GM21723 (cell line): ENCODE data around the gene KANSL1L.

Experiments
- ATAC-seq: cut with Tn5 transposase; IDR thresholded peaks from one replicate; pipeline ENCODE4 v1.9.1; 2021; ENCODE audit warnings: mild to moderate bottlenecking, moderate library complexity; ENCODE audit not compliant: unreplicated experiment

The KANSL1L gene

GRCh38 chr2:210002158-210003157 is 168.8 kb downstream of the KANSL1L start, which contains the start of gene RPE:
Gene RPE, plus strand, starts transcription at chr2:210002638. Its CDS starts 24 bp downstream, at chr2:210002662.
- peak; percentile 100 for ATAC-seq

DNA sequence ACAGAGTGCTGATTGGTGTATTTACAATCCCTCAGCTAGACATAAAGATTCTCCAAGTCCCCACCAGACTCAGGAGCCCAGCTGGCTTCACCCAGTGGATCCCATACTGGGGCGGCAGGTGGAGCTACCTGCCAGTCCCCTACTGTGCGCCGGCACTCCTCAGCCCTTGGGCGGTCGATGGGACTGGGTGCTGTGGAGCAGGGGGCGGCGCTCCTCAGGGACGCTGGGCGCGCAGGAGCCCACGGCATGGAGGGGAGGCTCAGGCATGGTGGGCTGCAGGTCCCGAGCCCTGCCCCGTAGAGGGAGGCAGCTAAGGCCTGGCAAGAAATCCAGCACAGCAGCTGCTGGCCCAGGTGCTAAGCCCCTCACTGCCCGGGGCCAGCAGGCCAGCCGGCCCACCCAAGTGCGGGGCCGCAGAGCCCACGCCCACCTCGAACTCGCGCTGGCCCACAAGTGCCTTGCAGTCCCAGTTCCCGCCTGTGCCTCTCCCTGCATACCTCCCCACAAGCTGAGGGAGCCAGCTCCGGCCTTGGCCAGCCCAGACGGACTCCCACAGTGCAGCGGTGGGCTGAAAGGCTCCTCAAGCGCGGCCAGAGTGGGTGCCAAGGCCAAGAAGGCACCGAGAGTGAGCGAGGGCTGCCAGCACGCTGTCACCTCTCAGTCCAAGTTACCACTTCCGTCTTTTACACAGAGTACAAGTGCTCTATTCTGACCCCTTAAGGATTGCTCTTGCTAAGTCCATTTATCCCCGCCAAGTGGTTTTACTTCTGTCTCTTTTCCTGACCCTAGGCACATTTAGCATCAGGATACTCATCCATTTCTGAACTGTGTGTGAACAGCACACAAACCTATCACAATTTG is 170.5 kb downstream of the KANSL1L start:
- no peak for ATAC-seq

GRCh38 chr2:209998596-209998995 is 172.6 kb downstream of the KANSL1L start:
- ATAC-seq, result no peak

GRCh38 chr2:209993968-209994367 is 177.2 kb downstream of the KANSL1L start:
- no peak for ATAC-seq

GRCh38 chr2:209990838-209991237 is 180.4 kb downstream of the KANSL1L start:
- no peak for ATAC-seq

GRCh38 chr2:209988010-209988409 is 183.2 kb downstream of the KANSL1L start:
- no peak for ATAC-seq

DNA sequence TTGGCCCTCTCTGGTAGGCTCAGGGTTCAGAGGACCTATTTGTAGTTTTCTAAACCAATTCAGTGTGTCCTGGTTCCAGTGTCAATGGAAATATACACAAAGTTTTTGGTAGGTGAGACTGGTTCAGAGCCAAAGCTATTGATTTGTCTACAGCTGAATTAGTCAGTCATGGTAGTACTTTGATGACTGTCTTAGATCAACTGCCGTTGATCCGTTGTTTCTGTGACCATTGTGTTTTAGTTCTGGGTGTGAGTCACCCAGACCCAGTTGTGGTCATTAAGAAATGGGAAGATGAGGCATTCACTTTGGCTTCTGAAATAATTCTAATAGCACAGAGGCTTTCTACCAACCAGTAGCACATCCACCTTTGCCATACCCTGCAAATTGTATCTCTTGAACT is 184.8 kb downstream of the KANSL1L start:
- no peak for ATAC-seq

GRCh38 chr2:209985874-209986273 is 185.3 kb downstream of the KANSL1L start:
- ATAC-seq, result no peak

DNA sequence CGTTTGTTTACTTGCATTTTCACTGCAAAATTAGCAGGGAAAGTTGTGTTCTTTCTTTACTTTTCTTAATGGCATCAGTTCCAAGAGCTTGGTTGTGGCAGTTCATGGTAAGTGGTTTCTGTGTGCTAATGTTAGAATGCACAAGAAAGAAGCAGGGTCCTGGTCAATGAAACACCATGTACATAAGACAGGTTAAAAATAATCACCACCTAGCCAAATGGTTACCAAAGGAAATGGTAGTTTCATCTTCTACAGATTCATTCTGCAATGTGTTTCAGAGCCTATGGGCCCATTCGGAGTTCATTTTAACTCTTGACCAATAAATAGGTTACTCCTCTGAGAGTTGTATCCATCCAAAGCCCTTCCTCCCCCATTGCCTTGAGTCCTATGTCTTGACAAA is 186.9 kb downstream of the KANSL1L start:
- ATAC-seq, result no peak

DNA sequence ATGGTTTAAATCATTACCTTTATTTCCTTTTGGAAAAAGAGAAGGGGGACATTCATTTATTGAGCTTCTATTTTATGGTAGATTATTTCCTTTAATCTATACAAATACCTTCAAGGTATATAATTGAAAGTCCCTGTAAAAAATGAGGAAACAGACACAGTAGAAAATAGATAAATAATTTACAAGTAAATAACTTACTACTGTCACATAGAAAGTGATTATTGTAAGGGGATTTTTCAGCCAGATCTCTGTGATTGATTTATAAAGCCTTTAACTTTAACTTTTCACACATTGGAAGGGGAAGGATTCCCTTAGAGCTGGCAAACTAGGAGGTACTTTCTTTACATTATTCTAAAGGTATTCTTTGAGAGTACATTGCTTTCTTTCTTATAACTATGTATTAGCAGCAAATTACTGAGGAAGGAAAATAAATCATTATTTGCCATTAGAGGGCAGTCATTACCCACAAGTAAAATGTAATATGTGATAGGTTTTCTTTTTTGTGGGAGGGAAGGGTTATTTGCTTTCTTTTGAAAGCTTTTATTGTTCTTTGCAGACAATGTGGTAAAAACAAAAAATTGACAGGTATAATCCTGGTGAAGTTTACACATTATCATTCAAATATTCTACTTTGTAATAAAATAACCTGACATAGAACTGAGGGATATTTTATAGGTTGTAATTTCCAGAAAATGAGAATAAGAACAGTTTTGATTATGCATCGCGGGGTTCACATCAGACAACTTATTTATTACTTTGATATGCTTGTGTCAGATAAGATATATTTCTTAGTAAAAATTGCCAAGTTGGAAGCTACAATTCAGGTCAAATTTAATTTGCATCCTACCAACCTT is 193.6 kb downstream of the KANSL1L start:
- peak; percentile 50 for ATAC-seq

DNA sequence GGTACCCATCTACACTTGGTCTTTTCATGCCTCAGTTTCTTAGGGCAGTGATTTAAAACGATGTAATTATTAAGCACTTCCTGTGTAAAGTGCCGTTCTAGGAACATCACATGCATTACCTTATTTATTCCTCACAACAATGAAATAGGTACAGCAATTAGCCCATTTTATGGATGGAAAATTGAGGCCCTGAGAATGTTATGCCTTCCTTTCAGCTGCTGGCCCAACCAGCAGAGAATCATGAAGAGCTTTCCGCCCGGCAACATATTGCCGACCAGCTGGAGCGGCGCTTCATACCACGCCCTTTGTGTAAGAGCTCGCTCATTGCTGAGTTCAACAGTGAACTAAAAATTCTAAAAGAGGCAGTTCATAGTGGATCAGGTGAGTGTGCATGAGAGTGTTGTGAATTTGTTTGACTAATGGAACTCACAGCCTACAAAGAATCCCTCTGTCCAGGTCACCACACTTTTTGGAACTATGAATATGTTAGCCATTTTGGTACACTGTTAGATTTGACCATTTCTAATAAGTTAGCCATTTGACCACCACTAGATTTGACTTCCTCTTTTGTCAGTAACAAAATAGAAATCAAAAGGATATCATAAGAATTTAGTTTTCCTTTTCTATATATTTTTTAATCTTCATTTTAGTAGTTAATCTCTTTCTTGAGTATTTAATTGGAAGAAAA is 194.4 kb downstream of the KANSL1L start:
- peak; percentile 48 for ATAC-seq

GRCh38 chr2:209974576-209974975 is 196.6 kb downstream of the KANSL1L start:
- no peak for ATAC-seq

GRCh38 chr2:209973328-209973727 is 197.9 kb downstream of the KANSL1L start:
- ATAC-seq, result no peak
